ENCODE measurements around the gene CCDC107.
"Not testable (repeated sequence)": the region's sequence is repeated elsewhere in the genome, so short reads cannot be mapped to it uniquely, and the experiment has no call there.

Gene CCDC107

DNA sequence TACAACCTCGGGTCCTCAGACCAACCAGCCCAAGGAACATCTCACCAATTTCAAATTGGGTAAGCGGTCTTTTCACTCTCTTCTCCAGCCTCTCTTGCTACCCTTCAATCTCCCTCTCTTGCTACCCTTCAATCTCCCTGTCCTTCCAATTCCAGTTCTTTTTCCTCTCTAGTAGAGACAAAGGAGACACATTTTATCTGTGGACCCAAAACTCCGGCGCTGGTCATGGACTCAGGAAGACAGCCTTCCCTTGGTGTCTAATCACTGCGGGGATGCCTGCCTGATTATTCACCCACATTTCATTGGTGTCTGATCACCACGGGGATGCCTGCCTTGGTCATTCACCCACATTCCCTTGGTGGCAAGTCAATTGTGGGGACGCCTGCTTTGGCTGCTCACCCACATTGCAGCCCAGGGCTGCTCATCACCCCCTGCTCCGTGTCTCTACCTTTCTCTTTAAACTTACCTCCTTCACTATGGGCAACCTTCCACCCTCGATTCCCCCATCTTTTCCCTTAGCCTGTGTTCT lies 20.6 kb upstream of the CCDC107 start:
- not testable (repeated sequence) for DNase-seq (ENCODE audit: low spot score)

DNA sequence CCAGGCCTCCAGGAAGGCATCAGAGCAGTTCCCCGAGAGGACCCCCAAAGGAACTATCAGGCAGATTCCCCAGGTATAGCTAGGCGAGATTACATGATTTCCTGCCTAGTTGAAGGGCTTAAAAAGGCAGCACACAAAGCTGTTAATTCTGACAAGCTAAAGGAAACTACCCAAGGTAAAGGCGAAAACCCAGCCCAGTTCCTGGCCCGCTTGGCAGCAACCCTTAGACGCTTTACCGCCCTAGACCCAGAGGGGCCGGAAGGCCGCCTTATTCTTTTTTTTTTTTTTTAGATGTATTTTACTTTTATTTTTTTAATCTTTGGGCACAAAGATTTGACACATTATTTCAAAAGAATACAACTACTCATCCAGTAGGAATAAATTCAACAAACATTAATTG lies 19.3 kb upstream of the CCDC107 start:
- DNase-seq (ENCODE audit: low spot score): not testable (repeated sequence)

DNA sequence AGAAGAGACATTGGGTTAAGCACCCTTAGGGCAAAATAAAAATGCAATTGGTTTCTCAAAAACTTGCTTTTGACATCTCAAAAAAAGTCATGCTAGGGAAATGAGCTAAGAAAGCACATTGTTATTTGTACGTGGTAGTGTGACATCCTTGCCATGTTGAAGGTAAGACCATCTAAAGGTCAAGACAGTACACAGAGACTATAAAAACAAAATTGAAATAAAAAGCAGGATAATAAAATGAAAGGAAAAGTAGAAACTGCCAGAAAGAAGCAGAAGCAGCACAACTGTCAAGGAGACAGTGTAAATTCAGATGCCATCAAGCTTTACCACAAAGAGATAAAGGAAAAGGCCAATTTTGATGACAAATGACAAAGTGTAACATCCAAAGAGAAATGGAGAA lies 18.9 kb upstream of the CCDC107 start:
- DNase-seq (ENCODE audit: low spot score): not testable (repeated sequence)

DNA sequence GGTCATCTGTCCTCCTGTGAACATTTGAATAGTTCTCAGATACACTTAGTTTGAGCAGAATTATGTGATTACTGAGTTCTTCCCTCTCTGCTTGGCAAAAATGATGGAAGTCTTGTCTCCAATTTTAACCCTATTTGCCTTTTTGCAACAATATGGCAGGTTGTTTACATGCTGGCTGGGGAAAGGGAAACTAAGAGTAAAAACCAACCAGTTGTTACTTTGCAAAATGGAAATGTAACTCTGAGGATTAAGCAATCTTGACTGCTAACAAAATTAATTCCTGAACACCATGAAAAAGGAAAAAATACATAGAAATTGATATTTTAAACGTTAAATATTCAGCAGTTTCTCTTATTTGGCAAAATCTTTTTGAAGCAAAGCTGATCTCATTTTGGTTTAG lies 18.5 kb upstream of the CCDC107 start:
- no peak for DNase-seq (ENCODE audit: low spot score)

DNA sequence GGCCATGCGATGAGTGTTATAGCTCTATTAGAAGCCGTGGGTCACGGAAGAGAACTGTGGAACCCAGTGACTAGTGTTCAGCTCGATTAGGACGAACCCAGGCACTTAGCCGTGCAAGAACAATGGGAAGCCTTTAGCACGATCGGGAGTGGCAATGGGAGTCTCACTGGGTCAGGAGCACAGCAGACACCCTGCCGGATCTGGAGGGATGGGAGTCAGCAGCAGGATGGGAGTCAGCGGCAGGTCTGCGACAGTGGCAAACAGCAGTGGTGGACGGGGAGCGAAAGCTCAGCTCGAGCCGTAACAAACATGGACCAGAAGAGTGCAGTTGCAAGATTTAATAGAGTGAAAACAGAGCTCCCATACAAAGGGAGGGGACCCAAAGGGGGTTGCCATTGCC lies 17.7 kb upstream of the CCDC107 start:
- DNase-seq (ENCODE audit: low spot score): not testable (repeated sequence)

DNA sequence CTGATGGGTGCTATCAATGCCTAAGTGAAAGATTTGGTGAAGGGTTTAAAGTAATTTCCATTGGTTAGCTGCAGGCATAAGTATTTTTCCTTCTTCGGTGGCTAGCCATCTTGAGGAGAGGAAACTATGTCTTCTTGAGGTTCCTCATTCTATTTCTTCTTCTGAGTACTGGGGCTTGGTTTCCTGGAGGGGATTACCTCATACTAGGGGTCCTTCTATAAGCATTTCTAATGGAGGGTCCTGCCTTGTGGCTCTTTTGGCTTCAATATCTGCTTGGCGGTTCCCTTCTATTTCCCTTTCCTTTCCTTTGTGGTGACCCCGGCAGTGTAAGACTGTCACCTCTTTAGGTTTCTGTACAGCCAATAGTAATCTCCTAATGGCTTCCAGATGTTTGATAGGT lies 16.6 kb upstream of the CCDC107 start:
- DNase-seq (ENCODE audit: low spot score): not testable (repeated sequence)

DNA sequence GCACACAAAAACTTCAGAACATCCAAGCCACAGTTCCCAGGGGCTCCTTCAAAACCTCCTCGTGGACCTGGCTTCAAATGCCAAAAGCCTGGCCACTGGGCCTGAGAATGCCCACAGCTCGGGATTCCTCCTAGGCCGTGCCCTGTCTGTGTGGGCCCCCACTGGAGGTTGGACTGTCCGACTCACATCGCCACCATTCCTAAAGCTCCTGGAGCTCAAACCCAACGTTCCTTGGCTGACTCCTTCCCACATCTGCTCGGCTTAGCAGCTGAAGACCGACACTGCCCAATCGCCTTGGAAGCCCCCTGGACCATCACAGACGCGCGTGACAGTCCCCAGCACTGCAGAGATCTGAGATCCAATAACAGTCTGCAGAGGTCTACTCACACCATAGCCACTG lies 15.0 kb upstream of the CCDC107 start:
- DNase-seq (ENCODE audit: low spot score): no peak

DNA sequence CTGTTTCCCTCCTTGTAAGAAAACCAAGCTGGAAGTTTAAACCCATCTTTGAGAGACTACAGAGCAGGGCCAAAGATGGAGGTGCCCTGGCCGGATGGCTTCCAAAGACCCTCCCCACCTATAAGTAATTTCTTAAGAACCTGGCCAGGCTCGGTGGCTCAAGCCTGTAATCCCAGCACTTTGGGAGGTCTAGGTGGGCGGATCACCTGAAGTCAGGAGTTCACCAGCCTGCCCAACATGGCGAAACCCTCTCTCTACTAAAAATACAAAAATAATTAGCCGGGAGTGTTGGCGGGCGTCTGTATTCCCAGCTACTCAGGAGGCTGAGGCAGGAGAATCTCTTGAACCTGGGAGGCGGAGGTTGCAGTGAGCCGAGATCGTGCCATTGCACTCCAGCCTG lies 12.4 kb upstream of the CCDC107 start:
- not testable (repeated sequence) for DNase-seq (ENCODE audit: low spot score)

DNA sequence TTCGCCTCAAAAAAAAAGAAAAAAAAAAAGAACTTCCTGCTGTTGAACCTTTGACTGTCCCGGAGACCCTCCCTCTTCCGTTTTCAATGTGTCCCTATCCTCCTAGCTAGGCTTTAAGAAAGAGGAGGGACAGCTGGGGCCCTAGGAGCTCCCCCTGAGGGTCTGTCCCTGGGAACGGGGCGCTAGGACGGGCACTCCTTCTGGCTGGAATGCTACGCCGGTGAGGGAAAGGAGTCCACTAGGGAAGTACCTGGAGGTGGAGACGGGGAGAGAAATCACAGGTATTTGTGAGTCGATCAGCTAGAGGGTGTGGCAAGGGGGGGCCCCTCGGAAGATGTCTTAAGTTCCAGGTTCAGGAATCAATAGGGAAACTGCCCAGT lies 11.9 kb upstream of the CCDC107 start:
- DNase-seq (ENCODE audit: low spot score): no peak

DNA sequence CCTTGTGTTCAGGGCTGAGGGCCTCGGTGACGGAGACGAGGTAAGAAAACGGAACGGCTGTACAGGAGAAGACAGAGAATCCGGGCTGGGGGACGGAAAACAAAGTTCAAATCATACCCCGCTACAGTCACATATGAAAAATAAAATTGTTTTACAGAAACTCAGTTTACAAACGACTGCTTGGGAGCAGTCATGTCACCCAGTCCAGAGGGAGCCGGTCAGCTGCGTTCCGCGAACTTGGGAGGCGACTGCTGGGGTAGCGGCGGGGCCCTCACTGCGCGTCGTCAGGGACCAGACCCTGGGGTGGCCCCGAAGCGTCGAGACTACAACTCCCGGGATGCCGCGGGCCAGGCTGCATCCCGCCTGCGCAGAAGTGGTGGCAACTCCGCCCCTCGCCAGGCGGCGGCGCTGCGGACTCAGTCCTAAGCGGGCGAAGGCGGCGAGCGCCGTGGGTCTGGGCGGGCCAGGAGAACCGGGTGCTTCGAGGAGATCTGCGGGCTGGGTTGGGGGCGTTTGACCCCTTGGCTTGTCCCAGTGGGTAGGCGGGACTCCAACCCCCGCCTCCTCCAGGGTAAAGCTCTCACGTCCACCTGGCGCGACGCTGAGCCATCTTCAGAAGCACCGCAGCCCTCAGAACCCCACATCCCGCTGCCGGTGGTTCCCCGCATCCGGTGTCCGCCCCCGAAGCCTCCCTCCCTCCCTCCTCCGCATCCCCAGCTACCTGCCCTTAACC lies 11.4 kb upstream of the CCDC107 start:
- DNase-seq (ENCODE audit: low spot score): peak; percentile 93

DNA sequence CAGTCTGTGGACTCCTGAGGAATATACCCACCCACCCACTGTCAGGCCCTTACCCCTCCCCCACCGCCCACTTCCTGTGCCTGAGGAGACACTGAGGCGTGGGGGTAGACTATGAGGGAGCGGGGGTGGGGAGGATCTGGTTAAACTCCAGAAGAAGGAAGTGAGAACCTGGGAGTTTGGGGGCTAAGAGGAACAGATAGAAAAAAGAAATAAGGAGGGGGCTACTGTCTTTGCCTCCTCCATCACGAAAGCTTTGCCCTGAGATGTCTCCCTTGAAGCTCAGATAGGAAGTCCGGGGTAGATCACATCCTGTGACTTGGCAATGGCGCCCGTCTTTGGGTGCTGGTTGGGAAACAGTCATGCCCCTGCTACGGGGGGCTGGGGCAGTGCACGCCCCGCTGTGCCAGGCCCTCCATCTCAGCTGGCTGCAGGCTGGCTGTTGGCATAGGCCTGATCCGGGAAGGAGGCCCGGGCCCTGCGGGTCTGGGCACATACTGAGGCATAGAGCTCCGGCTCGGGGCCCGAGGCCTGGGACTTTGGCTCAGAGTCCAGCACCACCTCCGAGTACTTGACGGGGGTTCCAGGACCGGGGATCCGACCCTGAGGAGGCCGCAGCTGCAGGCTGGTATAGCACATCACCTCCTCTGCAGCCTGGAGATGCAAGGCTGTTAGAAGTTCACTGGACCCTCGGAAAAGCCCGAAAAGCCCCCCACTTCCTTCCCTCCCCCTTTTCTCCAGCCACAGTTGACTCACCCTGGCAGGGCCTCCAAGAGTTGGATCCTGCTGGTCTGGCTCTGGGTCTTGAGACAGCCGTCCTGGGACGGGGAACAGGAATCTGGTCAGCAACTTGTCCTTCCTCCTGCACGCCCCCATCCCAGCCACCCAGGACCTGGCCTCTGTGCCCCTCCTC lies 8.4 kb upstream of the CCDC107 start:
- no peak for DNase-seq (ENCODE audit: low spot score)

DNA sequence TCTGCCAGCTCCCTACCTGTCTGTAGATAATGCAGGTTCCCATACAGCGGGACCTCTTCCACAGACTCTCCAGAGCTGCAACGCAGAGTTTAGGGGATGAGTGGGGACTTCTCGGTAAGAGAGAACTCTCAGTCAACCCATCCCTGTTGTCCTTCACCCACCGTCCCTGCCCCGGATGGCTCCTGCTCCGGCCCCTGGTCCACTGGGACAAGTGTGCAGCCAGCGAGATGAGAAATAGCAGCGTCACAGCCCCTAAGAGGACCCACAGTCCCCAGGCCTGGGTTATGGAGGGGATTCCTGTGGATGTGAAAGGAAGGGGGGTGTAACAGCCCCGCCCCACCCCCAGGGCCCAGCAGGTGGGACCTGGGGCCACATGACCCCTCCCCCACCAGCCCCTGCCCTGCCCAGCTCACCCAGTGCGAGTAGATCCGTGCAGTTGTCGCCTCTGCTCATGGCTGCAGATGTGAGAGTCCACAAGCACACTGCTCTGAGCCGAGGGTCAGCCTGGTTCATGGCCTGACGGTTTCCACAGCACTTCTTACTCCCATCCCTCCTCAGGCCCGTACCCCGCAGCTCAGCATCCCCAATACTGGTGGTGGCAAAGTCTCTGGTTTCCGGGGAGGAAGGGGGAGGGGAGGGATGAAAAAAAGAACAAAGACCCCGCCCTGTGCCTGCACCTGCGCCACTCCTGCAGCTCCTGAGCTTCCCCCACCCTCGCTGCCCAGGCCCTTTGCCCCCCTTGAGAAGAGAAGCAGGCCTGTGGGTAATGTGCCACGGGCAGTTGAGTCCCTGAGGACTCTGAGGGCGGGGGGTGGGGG lies 7.5 kb upstream of the CCDC107 start, which contains the start of gene SIT1:
SIT1 (minus strand) TSS at position 591 of the 818 bp plus-strand sequence; CDS start at position 513, 78 bp downstream.
- no peak for DNase-seq (ENCODE audit: low spot score)

DNA sequence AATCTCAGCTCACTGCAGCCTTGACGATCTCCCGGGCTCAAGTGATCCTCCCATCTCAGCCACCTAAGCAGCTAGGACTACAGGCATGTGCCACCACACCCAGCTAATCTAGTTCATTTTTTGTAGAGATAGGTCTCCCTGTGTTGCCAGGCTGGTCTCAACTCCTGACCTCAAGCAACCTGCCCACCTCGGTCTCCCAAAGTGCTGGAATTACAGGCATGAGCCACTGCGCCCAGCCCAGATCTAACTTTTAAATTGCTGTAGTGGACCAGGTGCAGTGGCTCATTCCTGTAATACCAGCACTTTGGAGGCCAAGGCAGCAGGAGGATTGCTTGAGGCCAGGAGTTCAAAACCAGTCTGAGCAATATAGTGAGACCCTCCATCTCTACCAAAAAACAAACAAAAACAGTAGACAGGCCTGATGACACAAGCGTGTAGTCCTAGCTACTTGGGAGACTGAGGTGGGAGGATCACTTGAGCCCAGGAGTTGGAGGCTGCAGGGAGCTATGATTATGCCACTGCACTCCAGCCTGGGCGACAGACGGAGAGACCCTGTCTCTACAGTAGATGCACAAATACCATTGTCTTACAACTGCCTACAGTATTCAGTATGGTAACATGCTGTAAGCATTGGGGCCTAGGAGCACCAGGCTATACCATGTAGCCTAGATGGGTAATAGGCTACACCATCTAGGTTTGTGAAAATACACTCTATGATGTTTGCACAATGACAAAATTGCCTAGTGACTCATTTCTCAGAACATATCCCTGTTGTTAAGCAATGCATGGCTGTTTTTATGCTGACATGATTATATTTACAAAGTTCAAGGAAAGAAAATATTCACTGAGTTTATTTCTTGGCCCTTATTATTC lies 5.9 kb upstream of the CCDC107 start:
- no peak for DNase-seq (ENCODE audit: low spot score)

DNA sequence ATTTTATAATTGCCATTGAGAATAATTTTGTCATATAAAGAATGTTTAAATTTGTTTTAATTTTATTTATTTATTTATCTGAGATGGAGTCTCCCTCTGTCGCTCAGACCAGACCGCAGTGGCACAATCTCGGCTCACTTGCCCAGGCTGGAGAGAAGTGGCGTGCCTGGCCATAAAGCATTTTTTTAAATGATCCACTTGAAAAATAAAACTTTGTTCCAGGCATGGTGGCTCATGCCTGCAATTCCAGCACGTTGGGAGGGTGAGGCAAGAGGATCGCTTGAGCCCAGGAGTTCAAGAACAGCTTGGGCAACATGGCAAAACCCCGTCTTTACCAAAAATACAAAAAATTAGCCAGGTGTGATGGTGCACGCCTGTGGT lies 5.3 kb upstream of the CCDC107 start:
- no peak for DNase-seq (ENCODE audit: low spot score)

DNA sequence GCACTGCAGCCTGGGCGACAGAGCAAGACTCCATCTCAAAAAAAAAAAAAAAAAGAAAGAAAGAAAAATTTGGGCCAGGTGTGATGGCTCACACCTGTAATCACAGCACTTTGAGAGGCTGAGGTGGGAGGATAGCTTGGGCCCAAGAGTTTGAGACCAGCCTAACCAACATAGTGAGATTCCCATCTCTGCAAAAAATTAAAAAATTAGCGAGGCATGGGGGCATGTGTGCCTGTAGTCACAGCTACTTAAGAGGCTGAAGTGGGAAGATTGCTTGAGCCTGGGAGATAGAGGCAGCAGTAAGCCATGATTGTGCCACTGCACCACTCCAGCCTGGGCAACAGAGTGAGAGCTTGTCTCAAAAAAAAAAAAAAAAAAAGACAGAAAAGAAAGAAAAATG lies 4.5 kb upstream of the CCDC107 start:
- DNase-seq (ENCODE audit: low spot score): no peak

DNA sequence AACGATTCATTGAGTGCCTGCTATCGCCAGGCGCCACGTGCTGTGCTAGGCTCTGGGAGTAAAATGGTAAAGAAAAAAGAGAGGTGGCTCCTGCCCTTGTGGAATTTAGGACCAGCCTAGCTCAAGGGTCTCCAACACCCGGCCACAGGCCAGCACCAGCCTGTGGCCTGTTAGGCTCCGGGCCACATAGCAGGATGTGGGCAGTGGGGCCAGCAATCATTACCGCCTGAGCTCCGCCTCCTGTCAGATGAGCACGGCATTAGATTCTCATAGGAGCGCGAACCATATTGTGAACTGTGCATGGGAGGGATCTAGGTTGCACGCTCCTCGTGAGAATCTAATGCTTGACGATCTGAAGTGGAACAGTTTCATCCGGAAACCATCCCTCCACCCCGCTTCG lies 1.7 kb upstream of the CCDC107 start:
- DNase-seq (ENCODE audit: low spot score): no peak

DNA sequence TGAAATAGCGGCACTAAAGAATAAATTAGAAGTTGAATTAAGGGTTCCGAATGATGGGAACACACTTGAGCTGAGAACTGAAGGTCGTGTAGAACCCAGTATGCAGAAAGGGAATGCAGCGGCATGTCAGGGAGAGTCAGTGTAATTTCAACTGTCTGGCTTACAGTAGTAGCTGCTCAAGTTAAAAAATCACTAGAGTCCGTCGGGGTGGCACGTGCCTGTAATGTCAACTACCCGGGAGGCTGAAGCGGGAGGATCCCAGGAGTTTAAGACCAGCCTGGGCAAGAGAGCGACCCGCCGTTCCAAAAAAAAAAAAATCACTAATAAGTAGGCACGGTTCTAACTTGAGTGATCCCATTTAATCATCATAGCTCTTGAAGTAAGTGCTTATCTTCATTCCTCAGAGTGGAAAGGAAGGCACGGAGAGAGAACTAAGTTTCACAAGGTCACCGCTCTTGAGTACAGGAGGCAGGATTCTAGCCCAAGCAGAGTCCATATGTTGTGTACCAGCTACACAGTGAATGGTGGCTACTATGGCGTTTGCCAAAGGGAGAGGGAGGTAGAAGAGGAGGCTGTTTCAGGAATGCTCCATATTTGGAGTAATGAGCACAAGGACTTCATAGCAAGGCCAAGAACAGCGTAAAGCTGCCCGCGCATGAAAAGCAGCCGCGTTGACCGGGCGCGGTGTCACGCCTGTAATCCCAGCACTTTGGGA lies 1.1 kb upstream of the CCDC107 start:
- no peak for DNase-seq (ENCODE audit: low spot score)

DNA sequence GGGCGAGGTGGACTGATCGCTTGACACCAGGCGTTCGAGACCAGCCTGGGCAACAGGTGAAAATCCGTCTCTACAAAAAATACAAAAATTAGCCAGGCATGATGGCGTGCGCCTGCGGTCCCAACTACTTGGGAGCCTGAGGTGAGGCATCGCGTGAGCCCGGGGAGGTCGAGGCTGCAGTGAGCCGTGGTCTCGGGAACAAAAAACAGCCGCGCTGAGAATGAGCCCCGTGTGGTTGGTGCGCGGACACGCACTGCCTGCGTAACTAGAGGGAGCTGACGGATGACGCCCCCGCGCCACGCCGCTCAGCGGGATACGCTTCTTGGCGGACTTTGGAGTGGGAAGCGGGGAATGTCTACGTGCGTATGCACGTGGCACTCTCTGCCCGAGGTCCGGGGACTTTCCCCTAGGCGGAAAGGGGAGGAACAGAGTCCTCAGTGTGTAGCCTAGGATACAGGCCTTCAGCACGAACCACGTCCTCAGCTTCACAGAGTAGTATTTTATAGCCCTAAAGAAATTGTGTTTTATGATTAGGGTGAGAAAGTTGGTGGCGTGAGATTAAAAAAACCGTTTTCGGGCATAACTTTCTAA lies 451 bp upstream of the CCDC107 start, which contains the start of gene RMRP:
RMRP (minus strand) TSS at position 474 of the 591 bp plus-strand sequence.
- peak; percentile 97 for DNase-seq (ENCODE audit: low spot score)

DNA sequence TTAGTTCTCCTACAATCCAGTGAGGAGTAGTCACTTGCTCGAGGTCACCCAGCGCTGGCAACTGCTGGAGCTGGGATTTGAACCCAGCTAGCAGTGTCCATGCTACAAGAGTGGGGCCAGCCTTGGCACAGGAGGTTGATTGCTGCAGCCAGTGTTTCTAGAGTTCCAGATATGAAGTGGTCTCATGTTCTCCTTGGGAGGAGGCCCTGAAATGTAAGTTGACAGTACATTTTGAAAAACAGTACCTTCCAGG lies 802 bp downstream of the CCDC107 start:
- no peak for DNase-seq (ENCODE audit: low spot score)

DNA sequence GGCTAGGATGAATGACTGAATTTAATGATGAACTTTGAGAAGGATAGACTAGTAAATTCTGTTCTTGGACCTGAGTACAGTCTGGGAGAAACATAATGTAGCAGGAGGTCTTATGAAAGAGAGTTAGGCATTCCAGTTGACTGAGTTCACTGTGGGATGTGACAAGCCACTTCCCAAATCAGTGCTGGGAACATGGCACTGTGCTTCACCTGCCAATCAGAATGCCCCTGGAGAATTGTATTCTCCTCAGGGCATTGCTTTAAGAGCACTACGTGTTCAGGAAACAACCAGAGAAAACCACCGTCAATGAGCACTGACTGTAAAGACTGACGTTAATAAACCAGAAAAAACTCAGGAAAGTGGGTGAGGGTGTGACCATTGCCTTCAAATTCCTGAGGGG lies 1.2 kb downstream of the CCDC107 start:
- DNase-seq (ENCODE audit: low spot score): peak; percentile 81
